Coronary artery (tissue), 2 donors: ENCODE results near the gene KIAA0825.

ENCODE experiments used
- DNase-seq: peaks from one replicate; pipeline ENCODE4 v3.0.0-alpha.2; 2017; ENCODE audit warnings: low spot score
- H3K27ac ChIP-seq, 2 donors: fragments of 200-600 bp; sonication (generic); one replicate each; pipeline ENCODE4 v1.5.1; 2016 to 2019
- H3K4me3 ChIP-seq: fragments of 200-600 bp; sonication (generic); 2 replicates; pipeline ENCODE4 v1.5.1; 2016; ENCODE audit warnings: mild to moderate bottlenecking, moderate library complexity
- CTCF ChIP-seq: fragments of 200-600 bp; sonication (generic); IDR thresholded peaks from one replicate; pipeline ENCODE4 v1.5.1; 2019; ENCODE audit warnings: antibody characterized with exemption

Gene KIAA0825

GRCh38 chr5:94425396-94425795, 193.0 kb downstream of the KIAA0825 start:
- no peak for TF ChIP-seq CTCF
- DNase-seq, result no peak
- no peak overlapping the region for H3K4me3 ChIP-seq
- H3K27ac ChIP-seq, result no peak overlapping the region

GRCh38 chr5:94423411-94423810, 195.0 kb downstream of the KIAA0825 start:
- no peak for TF ChIP-seq CTCF
- no peak overlapping the region for H3K4me3 ChIP-seq
- no peak overlapping the region for H3K27ac ChIP-seq
- DNase-seq, result no peak

GRCh38 chr5:94422812-94423211, 195.6 kb downstream of the KIAA0825 start:
- Histone ChIP-seq H3K27ac (no peak overlapping the region), H3K4me3 (no peak overlapping the region)
- no peak for TF ChIP-seq CTCF
- DNase-seq, result no peak

- H3K27ac ChIP-seq, result no peak overlapping the region
- TF ChIP-seq CTCF, result no peak
- DNase-seq, result no peak
Measured at GRCh38 chr5:94420885-94421284, 197.5 kb downstream of the KIAA0825 start.

GRCh38 chr5:94415798-94416197, 202.6 kb downstream of the KIAA0825 start:
- Histone ChIP-seq H3K4me3 (no peak overlapping the region), H3K27ac (no peak overlapping the region)
- no peak for TF ChIP-seq CTCF
- DNase-seq, result no peak

More at GRCh38 chr5:94420885-94421284, 197.5 kb downstream of the KIAA0825 start:
- H3K4me3 ChIP-seq, result no peak overlapping the region

- H3K27ac ChIP-seq, result no peak overlapping the region
- H3K4me3 ChIP-seq, result no peak overlapping the region
- DNase-seq, result no peak
- TF ChIP-seq CTCF, result no peak
Measured at GRCh38 chr5:94409440-94409839, 209.0 kb downstream of the KIAA0825 start.

GRCh38 chr5:94407023-94407422, 211.4 kb downstream of the KIAA0825 start:
- TF ChIP-seq CTCF, result no peak
- no peak overlapping the region for H3K27ac ChIP-seq
- DNase-seq, result no peak
- no peak overlapping the region for H3K4me3 ChIP-seq
